Measurements from ENCODE around the gene ZNF311. TPM values are rescaled to one million over a fixed set of nuclear protein-coding genes. Genes with fewer than 3 reads are reported as not detected.
"Not testable (repeated sequence)": the region's sequence is repeated elsewhere in the genome, so short reads cannot be mapped to it uniquely, and the experiment has no call there.

ZNF311 gene
- total RNA-seq, 4 donors from 2014 or later: 0.27 to 0.57 (median 0.35) TPM

GRCh38 chr6:28968476-28968875 lies 36.6 kb downstream of the ZNF311 start:
- intact Hi-C loops (cut with DNase I): no loop called here
- Histone ChIP-seq H3K4me3 (no peak overlapping the region), H3K27me3 (no peaks in the 10 kb centered on the region), H3K36me3 (no peaks in the 10 kb centered on the region), H3K4me1 (no peaks in the 10 kb centered on the region), H3K27ac (no peak overlapping the region), H3K9me3 (no peaks in the 10 kb centered on the region)
- DNase-seq: no peak
- TF ChIP-seq CTCF (IDR thresholded peaks at IDR 0.05): no peak
- TF ChIP-seq POLR2A (IDR thresholded peaks at IDR 0.05): no peak
- WGBS, 2 donors: 73 to 77% methylated on average over 4 of the region's 4 CpGs

- intact Hi-C loops (cut with DNase I): no loop called here
- no peak for DNase-seq
- Histone ChIP-seq H3K36me3 (no peaks in the 10 kb centered on the region), H3K27ac (no peak overlapping the region), H3K27me3 (peaks cover 0 to 5% (median 0%) of the 10 kb centered on the region in 4 donors), H3K4me3 (no peak overlapping the region), H3K4me1 (no peaks in the 10 kb centered on the region), H3K9me3 (no peaks in the 10 kb centered on the region)
- TF ChIP-seq POLR2A (IDR thresholded peaks at IDR 0.05): no peak
- WGBS, 2 donors: 91 to 95% methylated on average over 2 of the region's 2 CpGs
Observed at GRCh38 chr6:28965706-28966105, 39.4 kb downstream of the ZNF311 start.

GRCh38 chr6:28960846-28961500 lies 44.1 kb downstream of the ZNF311 start:
- Histone ChIP-seq H3K27ac (no peak overlapping the region), H3K27me3 (peaks cover 0 to 31% (median 0%) of the 10 kb centered on the region in 4 donors), H3K9me3 (no peaks in the 10 kb centered on the region), H3K4me3 (no peak overlapping the region), H3K4me1 (no peaks in the 10 kb centered on the region), H3K36me3 (no peaks in the 10 kb centered on the region)
- TF ChIP-seq POLR2A (IDR thresholded peaks at IDR 0.05) (no peak), CTCF (IDR thresholded peaks at IDR 0.05) (no peak)
- 77 to 82% methylated on average over 4 of the region's 4 CpGs for WGBS, 2 donors
- intact Hi-C loops (cut with DNase I): no loop called here
- no peak for DNase-seq

GRCh38 chr6:28958561-28959243 lies 46.4 kb downstream of the ZNF311 start:
- whole genome bisulfite sequencing, 2 donors: 78 to 88% methylated on average over 8 to 10 of the region's 13 CpGs
- Histone ChIP-seq H3K4me1 (peaks cover 0 to 13% (median 3%) of the 10 kb centered on the region in 3 donors), H3K27me3 (peaks cover 0 to 45% (median 2%) of the 10 kb centered on the region in 4 donors)
- H3K27ac ChIP-seq; DNase-seq; H3K4me3 ChIP-seq; H3K36me3 ChIP-seq; H3K9me3 ChIP-seq; intact Hi-C loops (cut with DNase I): not testable (repeated sequence)

GRCh38 chr6:28957795-28958314 lies 47.3 kb downstream of the ZNF311 start:
- H3K4me3 ChIP-seq; H3K27ac ChIP-seq; H3K9me3 ChIP-seq; intact Hi-C loops (cut with DNase I); H3K36me3 ChIP-seq; DNase-seq: not testable (repeated sequence)
- Histone ChIP-seq H3K27me3 (peaks cover 0 to 48% (median 2%) of the 10 kb centered on the region in 4 donors), H3K4me1 (peaks cover 0 to 21% (median 6%) of the 10 kb centered on the region in 3 donors)
- WGBS, 2 donors: 100% methylated on average over 3 of the region's 24 CpGs; no CpG with 5 or more reads in 1 of the 2 donors

GRCh38 chr6:28956331-28956730 lies 48.8 kb downstream of the ZNF311 start:
- H3K36me3 ChIP-seq: no peaks in the 10 kb centered on the region
- intact Hi-C loops (cut with DNase I): no loop called here
- TF ChIP-seq POLR2A (IDR thresholded peaks at IDR 0.05) (no peak), CTCF (IDR thresholded peaks at IDR 0.05) (no peak)
- no peak overlapping the region for H3K4me3 ChIP-seq
- H3K9me3 ChIP-seq: no peaks in the 10 kb centered on the region
- no peak overlapping the region for H3K27ac ChIP-seq
- no peak for DNase-seq
- peaks cover 0 to 48% (median 2%) of the 10 kb centered on the region in 4 donors for H3K27me3 ChIP-seq
- WGBS, 2 donors: 81% methylated on average over 3 of the region's 3 CpGs
- H3K4me1 ChIP-seq: peaks cover 0 to 23% (median 6%) of the 10 kb centered on the region in 3 donors
